NCI-H1694 (cell line): ENCODE data around the gene POLRMT.
"Not testable (repeated sequence)": the region's sequence is repeated elsewhere in the genome, so short reads cannot be mapped to it uniquely, and the experiment has no call there.

Source experiments
- DNase-seq: peaks from one replicate; lab custom pipeline; 2025; lab: John Stamatoyannopoulos, UW

POLRMT gene

GRCh38 chr19:610801-611480 lies 22.4 kb downstream of the POLRMT start:
- no peak for DNase-seq

- no peak for DNase-seq
Observed at GRCh38 chr19:610071-610800, 23.1 kb downstream of the POLRMT start.

DNA sequence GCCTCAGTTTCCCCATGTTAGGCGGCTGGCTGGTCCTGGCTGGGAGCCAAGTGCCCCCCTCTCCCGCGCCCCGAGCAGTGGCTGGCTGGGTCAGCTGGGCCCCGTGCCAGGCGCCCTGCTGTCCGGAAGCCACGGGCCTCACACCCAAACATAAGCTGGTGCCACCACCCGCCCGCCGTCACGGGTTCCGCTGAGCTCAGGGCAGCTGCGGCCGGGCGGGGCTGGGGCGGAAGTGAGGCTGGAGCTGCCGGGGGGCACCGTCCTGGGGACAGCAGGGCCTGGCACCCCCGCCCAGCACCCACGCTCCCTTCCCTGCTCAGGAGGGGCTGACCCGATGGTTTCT lies 24.4 kb downstream of the POLRMT start:
- DNase-seq, result no peak

DNA sequence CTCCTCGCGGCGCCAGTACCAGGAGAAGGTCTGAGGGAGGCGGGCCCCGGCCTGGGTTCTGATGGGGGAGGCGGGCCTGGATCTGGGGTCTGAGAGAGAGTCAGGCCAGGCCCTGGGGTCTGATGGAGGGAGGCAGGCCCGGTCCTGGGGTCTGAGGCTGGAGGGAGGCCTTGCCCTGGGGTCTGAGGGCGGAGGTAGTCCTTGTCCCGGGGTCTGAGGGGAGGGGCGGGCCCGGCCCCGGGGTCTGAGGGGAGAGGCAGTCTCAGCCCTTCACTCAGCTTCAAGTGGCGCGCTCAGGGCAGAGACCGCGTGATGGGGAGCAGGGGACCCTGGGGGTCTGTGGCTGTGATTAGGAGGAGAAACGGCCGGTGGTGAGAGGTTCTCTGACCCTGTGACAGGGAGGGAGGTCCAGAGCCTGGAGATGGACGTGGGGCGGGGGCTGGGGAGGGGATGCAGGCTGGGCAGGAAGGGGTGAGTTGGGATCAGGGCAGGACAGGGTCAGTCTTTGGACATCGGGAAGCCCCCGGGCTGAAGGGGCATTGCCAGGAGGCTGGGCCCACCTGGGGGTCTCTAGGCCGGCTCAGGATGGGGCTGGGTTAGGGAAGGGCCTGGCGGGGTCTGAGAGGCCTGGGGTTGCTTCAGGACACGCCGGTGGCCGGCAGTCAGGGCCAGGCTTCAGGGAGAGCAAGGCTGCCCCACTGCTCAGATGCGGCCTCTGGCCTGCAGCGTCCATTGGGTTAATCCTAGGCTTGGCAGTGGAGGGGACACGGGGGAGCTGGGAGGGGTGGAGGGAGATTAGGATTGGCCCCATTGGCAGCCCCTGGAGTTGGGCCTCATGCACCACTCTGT lies 25.0 kb downstream of the POLRMT start:
- DNase-seq, result no peak

GRCh38 chr19:607301-608154 lies 25.8 kb downstream of the POLRMT start:
- no peak for DNase-seq

DNA sequence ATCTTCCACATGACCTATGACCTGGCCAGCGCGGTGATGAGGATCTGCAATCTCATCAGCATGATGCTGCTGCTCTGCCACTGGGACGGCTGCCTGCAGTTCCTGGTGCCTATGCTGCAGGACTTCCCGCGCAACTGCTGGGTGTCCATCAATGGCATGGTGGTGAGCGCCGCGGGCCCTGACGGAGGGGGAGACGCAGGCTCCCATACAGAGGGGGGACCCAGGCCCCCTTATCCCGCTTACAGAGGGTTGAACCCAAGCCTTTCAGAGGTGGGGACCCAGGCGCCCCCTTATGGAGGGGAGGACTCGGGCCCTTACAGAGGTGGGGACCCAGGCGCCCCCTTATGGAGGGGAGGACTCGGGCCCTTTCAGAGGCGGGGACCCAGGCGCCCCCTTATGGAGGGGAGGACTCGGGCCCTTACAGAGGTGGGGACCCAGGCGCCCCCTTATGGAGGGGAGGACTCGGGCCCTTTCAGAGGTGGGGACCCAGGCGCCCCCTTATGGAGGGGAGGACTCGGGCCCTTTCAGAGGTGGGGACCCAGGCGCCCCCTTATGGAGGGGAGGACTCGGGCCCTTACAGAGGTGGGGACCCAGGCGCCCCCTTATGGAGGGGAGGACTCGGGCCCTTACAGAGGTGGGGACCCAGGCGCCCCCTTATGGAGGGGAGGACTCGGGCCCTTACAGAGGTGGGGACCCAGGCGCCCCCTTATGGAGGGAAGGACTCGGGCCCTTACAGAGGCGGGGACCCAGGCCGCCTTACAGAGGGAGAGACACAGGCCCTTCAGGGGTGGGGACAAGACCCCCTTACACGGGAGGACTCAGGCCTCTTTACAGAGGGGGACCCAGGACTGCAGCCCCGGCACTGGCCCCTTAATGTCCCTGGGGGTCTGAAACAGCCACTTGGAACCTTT lies 28.0 kb downstream of the POLRMT start:
- not testable (repeated sequence) for DNase-seq

DNA sequence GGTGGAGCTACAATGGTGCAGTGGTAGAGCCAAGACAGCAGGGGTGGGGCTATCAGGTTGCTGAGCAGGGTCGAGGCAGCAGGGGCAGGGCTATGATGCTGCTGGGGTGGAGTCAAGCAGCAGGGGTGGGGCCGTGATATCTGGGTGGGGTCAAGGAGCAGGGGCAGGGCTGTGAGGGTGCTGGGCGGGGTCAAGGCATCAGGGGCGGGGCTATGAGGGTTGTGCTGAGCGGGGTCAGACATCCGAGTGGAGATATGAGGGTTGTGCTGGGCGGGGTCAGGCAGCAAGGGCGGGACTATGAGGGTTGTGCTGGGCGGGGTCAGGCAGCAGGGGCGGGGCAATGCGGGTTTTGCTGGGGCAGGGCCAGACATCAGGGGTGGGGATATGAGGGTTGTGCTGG lies 29.0 kb downstream of the POLRMT start:
- DNase-seq, result no peak

DNA sequence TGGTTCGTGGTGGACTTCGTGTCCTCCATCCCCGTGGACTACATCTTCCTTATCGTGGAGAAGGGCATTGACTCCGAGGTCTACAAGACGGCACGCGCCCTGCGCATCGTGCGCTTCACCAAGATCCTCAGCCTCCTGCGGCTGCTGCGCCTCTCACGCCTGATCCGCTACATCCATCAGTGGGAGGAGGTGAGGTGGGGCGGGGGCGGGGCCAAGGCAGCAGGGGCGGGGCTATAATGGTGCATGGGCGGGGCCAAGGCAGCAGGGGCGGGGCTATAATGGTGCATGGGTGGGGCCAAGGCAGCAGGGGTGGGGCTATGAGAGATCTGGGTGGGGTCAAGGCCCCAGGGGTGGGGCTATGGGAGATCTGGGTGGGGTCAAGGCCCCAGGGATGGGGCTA lies 29.6 kb downstream of the POLRMT start:
- DNase-seq, result not testable (repeated sequence)

DNA sequence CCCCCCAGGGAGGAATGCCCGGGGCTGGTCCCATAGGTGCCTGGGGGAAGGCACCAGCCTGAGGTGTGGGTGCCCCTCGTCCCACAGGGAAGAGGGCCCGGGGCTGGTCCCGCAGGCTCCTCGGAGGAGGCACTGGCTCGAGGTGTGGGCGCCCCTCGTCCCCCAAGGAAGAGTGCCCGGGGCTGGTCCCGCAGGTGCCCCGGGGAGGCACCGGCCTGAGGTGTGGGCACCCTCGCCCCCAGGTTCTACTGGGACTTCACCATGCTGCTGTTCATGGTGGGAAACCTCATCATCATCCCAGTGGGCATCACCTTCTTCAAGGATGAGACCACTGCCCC lies 30.1 kb downstream of the POLRMT start:
- DNase-seq, result not testable (repeated sequence)

DNA sequence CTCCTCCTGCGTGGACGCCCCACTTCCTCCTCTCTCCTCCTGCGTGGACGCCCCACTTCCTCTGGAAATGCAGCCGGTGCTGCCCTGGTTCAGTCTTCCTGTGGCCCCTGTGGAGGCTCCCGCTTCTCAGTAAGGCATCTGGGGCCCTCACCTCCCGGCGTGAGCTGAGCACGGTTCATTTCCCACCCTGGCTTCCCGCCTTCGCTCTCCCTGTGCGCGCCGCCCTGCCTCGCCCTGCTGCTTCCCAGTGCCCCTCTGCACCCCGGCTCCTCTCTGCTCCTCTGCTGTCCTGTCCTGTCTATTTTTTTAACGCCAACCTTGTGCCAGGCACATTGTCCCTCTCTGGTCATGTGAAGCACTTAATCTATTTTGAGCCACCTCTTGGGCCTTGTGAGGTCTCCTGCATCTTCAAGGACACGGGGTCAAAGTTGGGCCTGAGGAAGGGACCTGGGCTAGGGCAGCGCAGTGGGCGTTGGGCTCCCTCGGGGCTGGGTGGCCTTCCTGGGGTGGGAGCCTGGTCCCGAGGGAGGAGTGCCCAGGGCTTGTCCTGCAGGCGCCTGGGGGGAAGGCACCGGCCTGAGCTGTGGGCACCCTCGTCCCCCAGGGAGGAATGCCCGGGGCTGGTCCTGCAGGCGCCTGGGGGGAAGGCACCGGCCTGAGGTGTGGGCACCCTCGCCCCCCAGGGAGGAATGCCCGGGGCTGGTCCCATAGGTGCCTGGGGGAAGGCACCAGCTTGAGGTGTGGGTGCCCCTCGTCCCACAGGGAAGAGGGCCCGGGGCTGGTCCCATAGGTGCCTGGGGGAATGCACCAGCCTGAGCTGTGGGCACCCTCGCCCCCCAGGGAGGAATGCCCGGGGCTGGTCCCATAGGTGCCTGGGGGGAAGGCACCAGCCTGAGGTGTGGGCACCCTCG lies 30.7 kb downstream of the POLRMT start:
- DNase-seq, result no peak

DNA sequence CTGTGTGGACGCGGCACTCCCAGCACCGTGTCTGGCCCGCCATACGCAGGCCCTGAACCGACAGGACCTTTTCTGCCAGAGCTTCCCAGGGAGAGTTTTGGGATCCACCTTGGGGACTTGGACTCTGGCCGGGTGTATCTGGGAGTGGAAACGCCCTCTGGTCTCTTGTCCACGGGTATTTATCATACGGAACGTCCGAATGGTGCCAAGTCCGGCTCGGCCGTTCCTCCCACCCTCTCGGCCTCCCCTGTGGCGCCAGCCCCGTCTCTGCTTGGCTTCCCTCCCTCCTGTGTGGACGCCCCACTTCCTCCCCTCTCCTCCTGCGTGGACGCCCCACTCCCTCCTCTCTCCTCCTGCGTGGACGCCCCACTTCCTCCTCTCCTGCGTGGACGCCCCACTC lies 31.5 kb downstream of the POLRMT start:
- DNase-seq, result no peak

DNA sequence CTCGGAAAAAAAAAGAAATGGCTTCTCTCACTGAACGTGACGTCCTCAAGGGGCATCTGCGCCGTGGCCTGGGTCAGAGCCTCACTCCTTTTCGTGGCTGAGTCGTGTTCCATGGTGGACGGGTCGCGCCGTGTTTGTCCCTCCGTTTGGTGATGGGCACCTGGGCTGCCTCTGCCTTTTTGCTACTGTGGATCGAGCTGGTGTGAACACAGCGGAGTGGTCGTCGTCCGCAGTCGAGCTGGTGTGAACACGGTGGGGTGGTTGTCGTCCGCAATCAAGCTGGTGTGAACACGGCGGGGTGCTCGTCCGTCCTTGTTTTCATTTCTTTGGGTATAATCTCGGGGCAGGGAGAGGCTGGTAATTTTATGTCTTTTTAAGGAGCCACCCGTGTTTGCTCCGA lies 32.0 kb downstream of the POLRMT start:
- DNase-seq, result no peak

DNA sequence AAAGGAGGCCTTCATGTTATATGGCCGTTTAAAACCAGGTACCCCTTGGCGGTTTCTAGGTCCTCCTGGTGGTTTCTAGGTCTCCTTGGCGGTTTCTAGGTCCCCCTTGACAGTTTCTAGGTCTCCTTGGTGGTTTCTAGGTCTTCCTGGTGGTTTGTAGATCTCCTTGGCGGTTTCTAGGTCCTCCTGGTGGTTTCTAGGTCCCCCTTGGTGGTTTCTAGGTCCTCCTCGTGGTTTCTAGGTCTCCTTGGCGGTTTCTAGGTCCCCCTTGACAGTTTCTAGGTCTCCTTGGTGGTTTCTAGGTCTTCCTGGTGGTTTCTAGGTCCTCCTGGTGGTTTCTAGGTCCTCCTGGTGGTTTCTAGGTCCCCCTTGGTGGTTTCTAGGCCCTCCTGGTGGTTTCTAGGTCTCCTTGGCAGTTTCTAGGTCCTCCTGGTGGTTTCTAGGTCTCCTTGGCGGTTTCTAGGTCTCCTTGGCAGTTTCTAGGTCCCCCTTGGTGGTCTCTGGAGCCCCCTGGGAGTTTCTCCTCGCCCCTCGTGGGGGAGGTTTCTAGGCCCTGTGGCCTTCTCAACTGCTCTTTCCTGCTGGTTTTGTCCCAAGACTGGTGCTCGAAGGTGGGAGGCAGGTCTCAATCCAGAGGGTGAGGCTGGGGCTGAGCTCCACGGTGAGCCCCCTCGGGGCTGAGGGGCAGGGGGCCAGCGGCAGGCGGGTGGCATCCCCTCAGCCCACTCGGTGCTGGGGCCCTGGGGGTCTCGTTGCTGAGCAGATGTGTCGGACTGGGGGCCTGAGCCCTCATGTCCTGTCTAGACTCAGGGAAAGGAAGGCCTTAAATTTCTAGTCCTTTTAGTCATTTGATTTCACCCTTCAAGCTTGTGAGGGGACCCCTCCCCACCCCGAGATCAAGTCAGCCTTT lies 35.7 kb downstream of the POLRMT start:
- DNase-seq, result no peak

DNA sequence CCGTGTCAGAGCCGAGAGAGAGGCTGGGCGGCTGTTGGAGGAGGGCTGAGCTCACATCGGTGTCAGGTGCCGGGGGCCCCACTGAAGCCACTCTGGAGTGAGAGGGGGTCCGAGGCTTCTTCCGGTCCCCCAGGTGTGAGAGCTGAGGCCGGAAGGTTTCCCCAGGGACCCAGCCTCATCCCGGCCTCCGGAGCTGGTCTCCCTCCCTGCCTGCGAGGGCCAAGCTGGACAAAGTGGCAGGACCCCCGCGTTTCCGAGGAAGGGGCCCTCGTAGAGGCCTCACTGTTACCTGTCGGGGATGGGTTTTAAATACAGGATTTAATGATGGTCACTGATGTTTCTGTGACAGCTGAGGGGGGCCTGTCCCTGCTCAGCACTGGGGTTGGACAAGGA lies 37.1 kb downstream of the POLRMT start:
- DNase-seq, result no peak

- DNase-seq, result no peak
Observed at GRCh38 chr19:595326-596262, 37.7 kb downstream of the POLRMT start.

GRCh38 chr19:594265-594870 lies 39.0 kb downstream of the POLRMT start:
- no peak for DNase-seq

DNA sequence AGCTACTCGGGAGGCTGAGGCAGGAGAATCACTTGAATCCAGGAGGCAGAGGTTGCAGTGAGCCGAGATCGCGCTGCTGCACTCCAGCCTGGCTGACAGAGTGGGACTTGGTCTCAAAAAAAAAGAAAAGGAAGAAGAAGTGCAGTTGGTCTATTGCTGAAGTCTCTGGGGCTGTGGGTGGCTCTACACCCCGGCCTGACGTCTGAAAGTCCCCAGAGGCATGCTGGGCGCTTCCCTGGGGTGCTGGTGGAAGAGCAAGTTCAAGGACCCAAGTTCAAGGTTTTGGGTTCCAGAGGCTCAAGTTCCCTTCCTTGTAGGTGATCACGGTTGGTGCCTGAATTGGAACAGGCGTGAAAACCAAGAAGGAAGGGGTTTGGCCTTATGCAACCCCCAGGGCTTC lies 39.8 kb downstream of the POLRMT start:
- no peak for DNase-seq
